ENCODE measurements around the gene ZNF136.

DNA sequence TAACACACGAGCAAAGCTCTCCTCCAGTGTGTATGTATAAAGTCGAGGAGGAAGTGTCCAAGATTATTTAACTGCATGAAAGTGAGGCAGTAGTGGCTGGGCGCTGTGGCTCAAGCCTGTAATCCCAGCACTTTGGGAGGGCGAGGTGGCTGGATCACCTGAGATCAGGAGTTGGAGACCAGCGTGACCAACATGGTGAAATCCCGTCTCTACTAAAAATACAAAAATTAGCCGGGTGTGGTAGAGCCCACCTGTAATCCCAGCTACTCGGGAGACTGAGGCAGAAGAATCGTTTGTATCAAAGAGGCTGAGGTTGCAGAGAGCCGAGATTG is 21.5 kb upstream of the ZNF136 start:
- no peak for TF ChIP-seq ZNF660 (tag by site-specific recombination; IDR thresholded peaks at IDR 0.05)
- TF ChIP-seq, protein P1, sequence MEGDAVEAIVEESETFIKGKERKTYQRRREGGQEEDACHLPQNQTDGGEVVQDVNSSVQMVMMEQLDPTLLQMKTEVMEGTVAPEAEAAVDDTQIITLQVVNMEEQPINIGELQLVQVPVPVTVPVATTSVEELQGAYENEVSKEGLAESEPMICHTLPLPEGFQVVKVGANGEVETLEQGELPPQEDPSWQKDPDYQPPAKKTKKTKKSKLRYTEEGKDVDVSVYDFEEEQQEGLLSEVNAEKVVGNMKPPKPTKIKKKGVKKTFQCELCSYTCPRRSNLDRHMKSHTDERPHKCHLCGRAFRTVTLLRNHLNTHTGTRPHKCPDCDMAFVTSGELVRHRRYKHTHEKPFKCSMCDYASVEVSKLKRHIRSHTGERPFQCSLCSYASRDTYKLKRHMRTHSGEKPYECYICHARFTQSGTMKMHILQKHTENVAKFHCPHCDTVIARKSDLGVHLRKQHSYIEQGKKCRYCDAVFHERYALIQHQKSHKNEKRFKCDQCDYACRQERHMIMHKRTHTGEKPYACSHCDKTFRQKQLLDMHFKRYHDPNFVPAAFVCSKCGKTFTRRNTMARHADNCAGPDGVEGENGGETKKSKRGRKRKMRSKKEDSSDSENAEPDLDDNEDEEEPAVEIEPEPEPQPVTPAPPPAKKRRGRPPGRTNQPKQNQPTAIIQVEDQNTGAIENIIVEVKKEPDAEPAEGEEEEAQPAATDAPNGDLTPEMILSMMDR (tag by site-specific recombination; IDR thresholded peaks at IDR 0.05) = no peak; the same call in 1 of the 2 replicates
- no peak for TF ChIP-seq EGR2 (tag by site-specific recombination; IDR thresholded peaks at IDR 0.05; ENCODE audit: low read depth)
- TF ChIP-seq, protein P2, sequence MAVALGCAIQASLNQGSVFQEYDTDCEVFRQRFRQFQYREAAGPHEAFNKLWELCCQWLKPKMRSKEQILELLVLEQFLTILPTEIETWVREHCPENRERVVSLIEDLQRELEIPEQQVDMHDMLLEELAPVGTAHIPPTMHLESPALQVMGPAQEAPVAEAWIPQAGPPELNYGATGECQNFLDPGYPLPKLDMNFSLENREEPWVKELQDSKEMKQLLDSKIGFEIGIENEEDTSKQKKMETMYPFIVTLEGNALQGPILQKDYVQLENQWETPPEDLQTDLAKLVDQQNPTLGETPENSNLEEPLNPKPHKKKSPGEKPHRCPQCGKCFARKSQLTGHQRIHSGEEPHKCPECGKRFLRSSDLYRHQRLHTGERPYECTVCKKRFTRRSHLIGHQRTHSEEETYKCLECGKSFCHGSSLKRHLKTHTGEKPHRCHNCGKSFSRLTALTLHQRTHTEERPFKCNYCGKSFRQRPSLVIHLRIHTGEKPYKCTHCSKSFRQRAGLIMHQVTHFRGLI (tag by site-specific recombination; IDR thresholded peaks at IDR 0.05) = no peak
- no peak for TF ChIP-seq ZNF629 (tag by site-specific recombination; IDR thresholded peaks at IDR 0.05)
- TF ChIP-seq, protein P3, sequence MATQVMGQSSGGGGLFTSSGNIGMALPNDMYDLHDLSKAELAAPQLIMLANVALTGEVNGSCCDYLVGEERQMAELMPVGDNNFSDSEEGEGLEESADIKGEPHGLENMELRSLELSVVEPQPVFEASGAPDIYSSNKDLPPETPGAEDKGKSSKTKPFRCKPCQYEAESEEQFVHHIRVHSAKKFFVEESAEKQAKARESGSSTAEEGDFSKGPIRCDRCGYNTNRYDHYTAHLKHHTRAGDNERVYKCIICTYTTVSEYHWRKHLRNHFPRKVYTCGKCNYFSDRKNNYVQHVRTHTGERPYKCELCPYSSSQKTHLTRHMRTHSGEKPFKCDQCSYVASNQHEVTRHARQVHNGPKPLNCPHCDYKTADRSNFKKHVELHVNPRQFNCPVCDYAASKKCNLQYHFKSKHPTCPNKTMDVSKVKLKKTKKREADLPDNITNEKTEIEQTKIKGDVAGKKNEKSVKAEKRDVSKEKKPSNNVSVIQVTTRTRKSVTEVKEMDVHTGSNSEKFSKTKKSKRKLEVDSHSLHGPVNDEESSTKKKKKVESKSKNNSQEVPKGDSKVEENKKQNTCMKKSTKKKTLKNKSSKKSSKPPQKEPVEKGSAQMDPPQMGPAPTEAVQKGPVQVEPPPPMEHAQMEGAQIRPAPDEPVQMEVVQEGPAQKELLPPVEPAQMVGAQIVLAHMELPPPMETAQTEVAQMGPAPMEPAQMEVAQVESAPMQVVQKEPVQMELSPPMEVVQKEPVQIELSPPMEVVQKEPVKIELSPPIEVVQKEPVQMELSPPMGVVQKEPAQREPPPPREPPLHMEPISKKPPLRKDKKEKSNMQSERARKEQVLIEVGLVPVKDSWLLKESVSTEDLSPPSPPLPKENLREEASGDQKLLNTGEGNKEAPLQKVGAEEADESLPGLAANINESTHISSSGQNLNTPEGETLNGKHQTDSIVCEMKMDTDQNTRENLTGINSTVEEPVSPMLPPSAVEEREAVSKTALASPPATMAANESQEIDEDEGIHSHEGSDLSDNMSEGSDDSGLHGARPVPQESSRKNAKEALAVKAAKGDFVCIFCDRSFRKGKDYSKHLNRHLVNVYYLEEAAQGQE (tag by site-specific recombination; IDR thresholded peaks at IDR 0.05) = no peak
- TF ChIP-seq, protein P4, sequence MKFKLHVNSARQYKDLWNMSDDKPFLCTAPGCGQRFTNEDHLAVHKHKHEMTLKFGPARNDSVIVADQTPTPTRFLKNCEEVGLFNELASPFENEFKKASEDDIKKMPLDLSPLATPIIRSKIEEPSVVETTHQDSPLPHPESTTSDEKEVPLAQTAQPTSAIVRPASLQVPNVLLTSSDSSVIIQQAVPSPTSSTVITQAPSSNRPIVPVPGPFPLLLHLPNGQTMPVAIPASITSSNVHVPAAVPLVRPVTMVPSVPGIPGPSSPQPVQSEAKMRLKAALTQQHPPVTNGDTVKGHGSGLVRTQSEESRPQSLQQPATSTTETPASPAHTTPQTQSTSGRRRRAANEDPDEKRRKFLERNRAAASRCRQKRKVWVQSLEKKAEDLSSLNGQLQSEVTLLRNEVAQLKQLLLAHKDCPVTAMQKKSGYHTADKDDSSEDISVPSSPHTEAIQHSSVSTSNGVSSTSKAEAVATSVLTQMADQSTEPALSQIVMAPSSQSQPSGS (tag by site-specific recombination; IDR thresholded peaks at IDR 0.05; ENCODE audit: low read depth) = no peak
- TF ChIP-seq, protein P5, sequence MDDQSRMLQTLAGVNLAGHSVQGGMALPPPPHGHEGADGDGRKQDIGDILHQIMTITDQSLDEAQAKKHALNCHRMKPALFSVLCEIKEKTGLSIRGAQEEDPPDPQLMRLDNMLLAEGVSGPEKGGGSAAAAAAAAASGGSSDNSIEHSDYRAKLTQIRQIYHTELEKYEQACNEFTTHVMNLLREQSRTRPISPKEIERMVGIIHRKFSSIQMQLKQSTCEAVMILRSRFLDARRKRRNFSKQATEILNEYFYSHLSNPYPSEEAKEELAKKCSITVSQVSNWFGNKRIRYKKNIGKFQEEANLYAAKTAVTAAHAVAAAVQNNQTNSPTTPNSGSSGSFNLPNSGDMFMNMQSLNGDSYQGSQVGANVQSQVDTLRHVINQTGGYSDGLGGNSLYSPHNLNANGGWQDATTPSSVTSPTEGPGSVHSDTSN (CRISPR knock-in tag; IDR thresholded peaks at IDR 0.05) = no peak
- no peak for TF ChIP-seq ZNF510 (tag by site-specific recombination; IDR thresholded peaks at IDR 0.05; ENCODE audit: insufficient replicate concordance)
- TF ChIP-seq, protein P6, sequence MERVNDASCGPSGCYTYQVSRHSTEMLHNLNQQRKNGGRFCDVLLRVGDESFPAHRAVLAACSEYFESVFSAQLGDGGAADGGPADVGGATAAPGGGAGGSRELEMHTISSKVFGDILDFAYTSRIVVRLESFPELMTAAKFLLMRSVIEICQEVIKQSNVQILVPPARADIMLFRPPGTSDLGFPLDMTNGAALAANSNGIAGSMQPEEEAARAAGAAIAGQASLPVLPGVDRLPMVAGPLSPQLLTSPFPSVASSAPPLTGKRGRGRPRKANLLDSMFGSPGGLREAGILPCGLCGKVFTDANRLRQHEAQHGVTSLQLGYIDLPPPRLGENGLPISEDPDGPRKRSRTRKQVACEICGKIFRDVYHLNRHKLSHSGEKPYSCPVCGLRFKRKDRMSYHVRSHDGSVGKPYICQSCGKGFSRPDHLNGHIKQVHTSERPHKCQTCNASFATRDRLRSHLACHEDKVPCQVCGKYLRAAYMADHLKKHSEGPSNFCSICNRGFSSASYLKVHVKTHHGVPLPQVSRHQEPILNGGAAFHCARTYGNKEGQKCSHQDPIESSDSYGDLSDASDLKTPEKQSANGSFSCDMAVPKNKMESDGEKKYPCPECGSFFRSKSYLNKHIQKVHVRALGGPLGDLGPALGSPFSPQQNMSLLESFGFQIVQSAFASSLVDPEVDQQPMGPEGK (tag by site-specific recombination; IDR thresholded peaks at IDR 0.05) = no peak
- TF ChIP-seq, protein P7, sequence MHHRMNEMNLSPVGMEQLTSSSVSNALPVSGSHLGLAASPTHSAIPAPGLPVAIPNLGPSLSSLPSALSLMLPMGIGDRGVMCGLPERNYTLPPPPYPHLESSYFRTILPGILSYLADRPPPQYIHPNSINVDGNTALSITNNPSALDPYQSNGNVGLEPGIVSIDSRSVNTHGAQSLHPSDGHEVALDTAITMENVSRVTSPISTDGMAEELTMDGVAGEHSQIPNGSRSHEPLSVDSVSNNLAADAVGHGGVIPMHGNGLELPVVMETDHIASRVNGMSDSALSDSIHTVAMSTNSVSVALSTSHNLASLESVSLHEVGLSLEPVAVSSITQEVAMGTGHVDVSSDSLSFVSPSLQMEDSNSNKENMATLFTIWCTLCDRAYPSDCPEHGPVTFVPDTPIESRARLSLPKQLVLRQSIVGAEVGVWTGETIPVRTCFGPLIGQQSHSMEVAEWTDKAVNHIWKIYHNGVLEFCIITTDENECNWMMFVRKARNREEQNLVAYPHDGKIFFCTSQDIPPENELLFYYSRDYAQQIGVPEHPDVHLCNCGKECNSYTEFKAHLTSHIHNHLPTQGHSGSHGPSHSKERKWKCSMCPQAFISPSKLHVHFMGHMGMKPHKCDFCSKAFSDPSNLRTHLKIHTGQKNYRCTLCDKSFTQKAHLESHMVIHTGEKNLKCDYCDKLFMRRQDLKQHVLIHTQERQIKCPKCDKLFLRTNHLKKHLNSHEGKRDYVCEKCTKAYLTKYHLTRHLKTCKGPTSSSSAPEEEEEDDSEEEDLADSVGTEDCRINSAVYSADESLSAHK (tag by site-specific recombination; IDR thresholded peaks at IDR 0.05) = no peak

All from HEK293 (cell line).